ENCODE data around the gene RBFOX2.
A peak's percentile ranks its signal among the peaks of the same experiment; 100 is the strongest.

Gene RBFOX2

GRCh38 chr22:35921777-35922176, 106.8 kb downstream of the RBFOX2 start:
- DNase-seq: peak in 2 of 5 experiments; percentile 2 to 52

- no peak for DNase-seq
Observed at GRCh38 chr22:35921044-35921443, 107.6 kb downstream of the RBFOX2 start.

- no peak for DNase-seq
Observed at GRCh38 chr22:35919002-35919542, 109.6 kb downstream of the RBFOX2 start.

GRCh38 chr22:35918456-35918855, 110.2 kb downstream of the RBFOX2 start:
- no peak for DNase-seq

- DNase-seq: no peak
Observed at GRCh38 chr22:35917651-35918050, 111.0 kb downstream of the RBFOX2 start.

- no peak for DNase-seq
Observed at GRCh38 chr22:35915477-35916013, 113.1 kb downstream of the RBFOX2 start.

- no peak for DNase-seq
Observed at GRCh38 chr22:35914665-35915476, 113.8 kb downstream of the RBFOX2 start.

GRCh38 chr22:35914357-35914664, 114.3 kb downstream of the RBFOX2 start:
- no peak for DNase-seq

- no peak for DNase-seq
Observed at GRCh38 chr22:35913925-35914324, 114.7 kb downstream of the RBFOX2 start.

GRCh38 chr22:35912658-35913057, 116.0 kb downstream of the RBFOX2 start:
- no peak for DNase-seq

GRCh38 chr22:35911877-35912276, 116.7 kb downstream of the RBFOX2 start:
- no peak for DNase-seq

GRCh38 chr22:35910926-35911325, 117.7 kb downstream of the RBFOX2 start:
- no peak for DNase-seq

GRCh38 chr22:35910003-35910769, 118.4 kb downstream of the RBFOX2 start:
- no peak for DNase-seq

- DNase-seq: no peak
Observed at GRCh38 chr22:35905894-35906293, 122.7 kb downstream of the RBFOX2 start.

GRCh38 chr22:35904752-35905151, 123.9 kb downstream of the RBFOX2 start:
- no peak for DNase-seq

GRCh38 chr22:35904336-35904692, 124.3 kb downstream of the RBFOX2 start:
- DNase-seq: no peak

GRCh38 chr22:35903571-35904335, 124.9 kb downstream of the RBFOX2 start:
- no peak for DNase-seq

- DNase-seq: peak in 2 of 5 experiments; percentile 32 to 64
Observed at GRCh38 chr22:35900483-35901168, 128.0 kb downstream of the RBFOX2 start.

- no peak for DNase-seq
Observed at GRCh38 chr22:35899736-35900135, 128.9 kb downstream of the RBFOX2 start.

GRCh38 chr22:35896111-35896705, 132.4 kb downstream of the RBFOX2 start:
- DNase-seq: no peak

GRCh38 chr22:35894937-35895708, 133.5 kb downstream of the RBFOX2 start:
- peak in 1 of 5 experiments; percentile 32 for DNase-seq
